PC-3 (cell line): ENCODE results near the gene PAPSS1.

Experiments
- EZH2 ChIP-seq: fragments of 300-600 bp; sonication (generic); IDR thresholded peaks from one replicate; pipeline ENCODE4 v1.6.1; 2017; ENCODE audit warnings: antibody characterized with exemption, mild to moderate bottlenecking, low read length; ENCODE audit not compliant: unreplicated experiment
- EZH2phosphoT487 ChIP-seq: fragments of 300-600 bp; sonication (generic); IDR thresholded peaks from 2 replicates; pipeline ENCODE4 v1.6.1; 2018; ENCODE audit warnings: mild to moderate bottlenecking, antibody characterized with exemption, low read length, borderline replicate concordance
- TF ChIP-seq, protein P1 (sequence below): fragments of 300-600 bp; sonication (generic); conservative IDR thresholded peaks from 2 replicates; pipeline ENCODE4 v1.5.1; 2017; ENCODE audit warnings: antibody characterized with exemption, low read depth, mild to moderate bottlenecking, low read length

DNA sequence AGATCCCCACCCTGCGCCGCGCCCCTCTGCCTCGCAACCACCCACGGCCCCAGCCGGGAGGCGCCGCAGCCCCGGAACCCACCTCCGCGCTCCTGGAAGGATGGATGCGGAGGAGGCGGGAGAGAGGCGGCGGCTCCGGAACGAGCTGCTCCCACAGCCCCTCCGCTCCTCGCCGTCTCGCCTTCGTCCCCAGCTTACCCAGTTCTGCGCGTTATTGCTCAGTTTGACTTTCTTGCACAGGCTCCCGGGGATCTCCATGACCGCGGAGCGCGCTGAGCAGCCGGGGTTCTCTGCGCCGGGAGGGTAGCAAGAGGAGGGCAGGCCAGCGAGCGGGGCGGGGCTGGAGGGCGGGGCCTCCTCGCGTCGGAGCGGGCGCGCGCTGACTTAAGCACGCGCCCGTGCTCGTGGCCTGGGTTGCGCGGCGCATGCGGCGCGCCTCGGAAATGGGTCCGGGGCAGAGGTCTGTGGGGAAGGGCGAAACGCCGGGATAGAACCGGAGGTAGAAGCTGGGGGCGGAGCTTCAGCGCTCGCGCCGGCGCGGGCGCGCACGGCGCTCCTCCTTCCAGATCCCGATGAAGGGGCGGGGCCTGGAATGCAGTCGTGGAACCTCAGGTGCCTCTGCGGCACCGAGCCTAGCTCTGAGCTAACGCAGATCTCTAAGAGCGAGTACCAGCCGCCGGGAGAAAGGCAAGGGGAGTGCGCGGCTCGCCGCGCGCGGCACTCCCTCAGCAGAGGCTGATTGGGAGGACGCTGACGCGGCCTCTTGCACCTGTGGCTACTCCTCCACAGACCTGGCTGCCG, at the start of gene PAPSS1:
- TF ChIP-seq, protein P1, sequence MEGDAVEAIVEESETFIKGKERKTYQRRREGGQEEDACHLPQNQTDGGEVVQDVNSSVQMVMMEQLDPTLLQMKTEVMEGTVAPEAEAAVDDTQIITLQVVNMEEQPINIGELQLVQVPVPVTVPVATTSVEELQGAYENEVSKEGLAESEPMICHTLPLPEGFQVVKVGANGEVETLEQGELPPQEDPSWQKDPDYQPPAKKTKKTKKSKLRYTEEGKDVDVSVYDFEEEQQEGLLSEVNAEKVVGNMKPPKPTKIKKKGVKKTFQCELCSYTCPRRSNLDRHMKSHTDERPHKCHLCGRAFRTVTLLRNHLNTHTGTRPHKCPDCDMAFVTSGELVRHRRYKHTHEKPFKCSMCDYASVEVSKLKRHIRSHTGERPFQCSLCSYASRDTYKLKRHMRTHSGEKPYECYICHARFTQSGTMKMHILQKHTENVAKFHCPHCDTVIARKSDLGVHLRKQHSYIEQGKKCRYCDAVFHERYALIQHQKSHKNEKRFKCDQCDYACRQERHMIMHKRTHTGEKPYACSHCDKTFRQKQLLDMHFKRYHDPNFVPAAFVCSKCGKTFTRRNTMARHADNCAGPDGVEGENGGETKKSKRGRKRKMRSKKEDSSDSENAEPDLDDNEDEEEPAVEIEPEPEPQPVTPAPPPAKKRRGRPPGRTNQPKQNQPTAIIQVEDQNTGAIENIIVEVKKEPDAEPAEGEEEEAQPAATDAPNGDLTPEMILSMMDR: no peak
- TF ChIP-seq EZH2 (no peak), EZH2phosphoT487 (no peak)
